Coronary artery (tissue), 2 donors: ENCODE data around the gene PAOX.
"Not testable (repeated sequence)": the region's sequence is repeated elsewhere in the genome, so short reads cannot be mapped to it uniquely, and the experiment has no call there.

ENCODE experiments used
- DNase-seq: peaks from one replicate; pipeline ENCODE4 v3.0.0-alpha.2; 2017; ENCODE audit warnings: low spot score
- H3K27ac ChIP-seq, 2 donors: fragments of 200-600 bp; sonication (generic); one replicate each; pipeline ENCODE4 v1.5.1; 2016 to 2019
- H3K4me3 ChIP-seq: fragments of 200-600 bp; sonication (generic); 2 replicates; pipeline ENCODE4 v1.5.1; 2016; ENCODE audit warnings: mild to moderate bottlenecking, moderate library complexity
- TF ChIP-seq, protein P1 (sequence below): fragments of 200-600 bp; sonication (generic); IDR thresholded peaks from one replicate; pipeline ENCODE4 v1.5.1; 2019; ENCODE audit warnings: antibody characterized with exemption

The PAOX gene

GRCh38 chr10:133381036-133381435, 2.0 kb downstream of the PAOX start:
- Histone ChIP-seq H3K27ac (no peak overlapping the region), H3K4me3 (no peak overlapping the region)
- TF ChIP-seq, protein P1, sequence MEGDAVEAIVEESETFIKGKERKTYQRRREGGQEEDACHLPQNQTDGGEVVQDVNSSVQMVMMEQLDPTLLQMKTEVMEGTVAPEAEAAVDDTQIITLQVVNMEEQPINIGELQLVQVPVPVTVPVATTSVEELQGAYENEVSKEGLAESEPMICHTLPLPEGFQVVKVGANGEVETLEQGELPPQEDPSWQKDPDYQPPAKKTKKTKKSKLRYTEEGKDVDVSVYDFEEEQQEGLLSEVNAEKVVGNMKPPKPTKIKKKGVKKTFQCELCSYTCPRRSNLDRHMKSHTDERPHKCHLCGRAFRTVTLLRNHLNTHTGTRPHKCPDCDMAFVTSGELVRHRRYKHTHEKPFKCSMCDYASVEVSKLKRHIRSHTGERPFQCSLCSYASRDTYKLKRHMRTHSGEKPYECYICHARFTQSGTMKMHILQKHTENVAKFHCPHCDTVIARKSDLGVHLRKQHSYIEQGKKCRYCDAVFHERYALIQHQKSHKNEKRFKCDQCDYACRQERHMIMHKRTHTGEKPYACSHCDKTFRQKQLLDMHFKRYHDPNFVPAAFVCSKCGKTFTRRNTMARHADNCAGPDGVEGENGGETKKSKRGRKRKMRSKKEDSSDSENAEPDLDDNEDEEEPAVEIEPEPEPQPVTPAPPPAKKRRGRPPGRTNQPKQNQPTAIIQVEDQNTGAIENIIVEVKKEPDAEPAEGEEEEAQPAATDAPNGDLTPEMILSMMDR: no peak
- DNase-seq: no peak

GRCh38 chr10:133383551-133383950, 4.5 kb downstream of the PAOX start:
- no peak overlapping the region for H3K4me3 ChIP-seq
- TF ChIP-seq, protein P1: no peak
- no peak for DNase-seq

GRCh38 chr10:133384071-133384470, 5.0 kb downstream of the PAOX start:
- H3K4me3 ChIP-seq: no peak overlapping the region
- TF ChIP-seq, protein P1: no peak
- DNase-seq: no peak
- no peak overlapping the region for H3K27ac ChIP-seq

More at GRCh38 chr10:133383551-133383950, 4.5 kb downstream of the PAOX start:
- H3K27ac ChIP-seq: no peak overlapping the region

DNA sequence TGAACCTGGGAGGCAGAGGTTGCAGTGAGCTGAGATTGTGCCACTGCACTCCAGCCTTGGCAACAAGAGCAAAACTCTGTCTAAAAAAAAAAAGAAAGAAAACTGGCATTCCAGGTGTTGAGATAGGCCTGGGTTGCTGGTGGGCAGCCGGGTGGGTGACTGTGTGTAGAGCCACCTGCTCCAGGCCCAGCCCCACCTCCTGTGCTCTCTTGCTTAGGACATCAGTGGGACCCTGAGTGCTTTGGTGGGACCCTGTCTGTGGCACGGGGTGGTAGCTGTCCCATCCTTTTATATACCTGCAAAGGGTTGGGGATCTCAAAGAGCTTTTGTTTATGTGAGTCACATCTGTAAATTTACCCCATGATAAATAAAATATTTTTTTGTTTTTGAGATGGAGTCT, 6.2 kb downstream of the PAOX start:
- TF ChIP-seq, protein P1: no peak
- no peak overlapping the region for H3K27ac ChIP-seq
- no peak overlapping the region for H3K4me3 ChIP-seq
- DNase-seq: peak; percentile 55

GRCh38 chr10:133386951-133387350, 7.9 kb downstream of the PAOX start:
- H3K27ac ChIP-seq, H3K4me3 ChIP-seq, DNase-seq: not testable (repeated sequence)

DNA sequence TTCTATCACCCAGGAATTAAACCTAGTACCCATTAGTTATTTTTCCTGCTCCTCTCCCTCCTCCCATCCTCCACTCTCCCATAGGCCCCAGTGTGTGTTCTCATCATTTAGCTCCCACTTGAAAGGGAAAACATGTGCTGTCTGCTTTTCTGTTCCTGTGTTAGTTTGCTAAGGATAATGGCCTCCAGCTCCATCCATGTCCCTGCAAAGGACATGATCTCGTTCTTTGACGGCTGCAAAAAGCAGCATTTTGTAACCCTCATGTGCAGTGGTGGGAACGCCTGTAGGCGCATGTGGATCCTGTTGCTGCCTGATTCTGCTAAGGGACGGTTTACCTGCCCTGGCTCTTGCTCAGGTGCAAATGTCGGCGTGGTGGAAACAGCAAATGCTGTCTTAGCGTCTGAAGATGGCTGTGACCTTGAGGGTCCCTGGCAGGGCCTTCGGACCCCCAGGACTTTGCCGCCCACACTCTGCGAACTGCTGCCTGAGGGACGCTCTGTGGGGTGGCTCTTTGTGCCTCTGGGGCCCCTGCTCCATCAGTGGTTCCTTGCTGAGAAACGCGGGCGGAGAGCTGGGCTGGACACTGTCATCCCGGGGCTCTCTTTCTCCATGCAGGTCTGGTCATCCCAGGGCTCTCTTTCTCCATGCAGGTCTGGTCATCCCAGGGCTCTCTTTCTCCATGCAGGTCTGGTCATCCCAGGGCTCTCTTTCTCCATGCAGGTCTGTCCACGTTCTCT, 9.3 kb downstream of the PAOX start:
- no peak for DNase-seq
- Histone ChIP-seq H3K27ac (no peak overlapping the region), H3K4me3 (no peak overlapping the region)
- TF ChIP-seq, protein P1: no peak

- TF ChIP-seq, protein P1: no peak
- DNase-seq: peak; percentile 54
- Histone ChIP-seq H3K27ac (peak overlapping the region in 1 of 2 donors; percentile 26), H3K4me3 (peak overlapping the region; percentile 25)
Observed at GRCh38 chr10:133388973-133389818, 10.1 kb downstream of the PAOX start.
